ENCODE results near the gene DENND1A.

GRCh38 chr9:123929870-123930831 lies at the start of gene DENND1A:
- TF ChIP-seq CTCF (conservative IDR thresholded peaks at IDR 0.05; ENCODE audit: low read depth, low read length) (no peak), EZH2 (IDR thresholded peaks at IDR 0.05; ENCODE audit: low read length, unreplicated experiment) (no peak), EZH2phosphoT487 (IDR thresholded peaks at IDR 0.05; ENCODE audit: borderline replicate concordance, low read length) (peak; percentile 70; the same call in 1 of the 2 replicates)

All from PC-3 (cell line).